Measurements from ENCODE around the gene NUDT22.

The NUDT22 gene

DNA sequence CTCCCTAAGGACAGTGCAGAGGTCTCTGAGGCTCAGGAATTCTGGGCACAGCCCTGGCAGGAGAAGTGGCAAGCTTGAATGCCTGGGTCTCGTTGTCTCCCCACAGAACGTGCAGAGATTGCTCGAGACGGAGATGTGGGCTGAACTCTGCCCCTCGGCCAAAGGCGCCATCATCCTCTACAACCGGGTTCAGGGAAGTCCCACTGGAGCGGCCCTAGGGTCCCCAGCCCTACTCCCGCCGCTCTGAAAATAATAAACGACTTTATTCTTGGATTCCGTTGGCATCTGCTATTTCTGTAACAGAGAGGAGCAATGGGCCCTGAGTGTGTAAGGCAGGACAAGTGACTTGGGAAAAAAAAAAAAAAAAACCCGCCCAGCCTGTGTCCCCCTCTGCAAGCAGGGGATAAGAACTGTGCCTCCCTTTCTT lies 3.7 kb downstream of the NUDT22 start:
- DNase-seq: no peak
- no peak for ATAC-seq

DNA sequence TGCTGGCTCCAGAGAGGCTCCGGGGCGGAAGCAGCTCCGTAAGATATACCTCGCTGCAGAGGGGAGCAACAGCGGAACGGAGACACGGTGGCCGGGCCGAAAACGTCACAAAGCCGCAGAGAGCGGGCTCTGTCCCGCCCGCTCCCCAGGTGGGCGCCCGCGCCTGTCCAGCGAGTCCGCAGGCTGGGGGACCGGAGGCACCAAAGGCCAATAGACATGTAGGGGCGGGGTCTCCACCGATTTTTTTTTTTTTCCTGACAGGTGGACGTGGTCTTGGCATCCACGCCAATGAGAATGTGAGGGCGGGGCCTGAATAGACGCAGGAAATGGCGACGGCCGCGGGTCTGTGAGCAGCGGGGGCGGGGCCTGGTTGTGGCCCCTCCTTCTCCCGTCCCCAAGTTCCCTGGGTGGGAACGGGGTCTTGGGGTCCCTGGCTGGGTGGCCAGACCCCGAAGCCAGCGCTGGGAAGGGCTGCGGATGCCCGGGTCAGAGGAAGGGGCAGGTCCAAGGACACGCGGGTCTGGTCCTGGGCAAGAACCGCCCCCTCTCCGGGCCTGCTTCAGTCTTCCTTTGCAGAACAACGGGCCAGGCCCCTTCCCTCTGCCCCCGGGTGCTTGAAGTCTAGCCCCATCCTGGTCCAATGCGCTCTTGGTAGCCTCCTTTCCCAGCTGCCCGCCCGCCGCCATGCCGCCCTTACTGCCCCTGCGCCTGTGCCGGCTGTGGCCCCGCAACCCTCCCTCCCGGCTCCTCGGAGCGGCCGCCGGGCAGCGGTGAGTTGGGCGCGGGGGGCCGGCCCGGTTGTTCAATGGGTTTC lies 4.3 kb downstream of the NUDT22 start, which contains the start of gene DNAJC4:
Gene DNAJC4 (plus strand): TSS at position 378 of the 814 bp plus-strand sequence. CDS start 307 bp downstream, at position 685.
- DNase-seq (peak; percentile 92), ATAC-seq (peak; percentile 45)

DNA sequence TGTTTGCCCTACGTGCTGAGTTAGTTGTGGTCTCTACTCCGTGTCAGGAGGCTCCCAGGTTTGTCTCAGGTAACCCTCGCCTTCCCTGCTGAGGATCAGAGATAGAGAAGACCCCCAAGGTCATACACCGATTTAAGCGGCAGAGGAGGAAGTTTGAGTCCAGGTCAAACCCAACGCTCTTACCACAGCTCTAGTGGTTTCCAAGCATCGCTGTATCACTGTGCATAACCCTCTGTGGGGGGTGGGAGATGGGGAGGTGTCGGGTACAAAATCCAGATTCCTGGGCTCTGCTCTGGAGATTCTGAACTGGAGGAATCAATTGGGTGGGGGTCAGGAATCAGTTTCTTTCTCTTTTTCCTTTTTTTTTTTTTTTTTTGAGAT lies 4.9 kb downstream of the NUDT22 start:
- ATAC-seq: no peak

DNA sequence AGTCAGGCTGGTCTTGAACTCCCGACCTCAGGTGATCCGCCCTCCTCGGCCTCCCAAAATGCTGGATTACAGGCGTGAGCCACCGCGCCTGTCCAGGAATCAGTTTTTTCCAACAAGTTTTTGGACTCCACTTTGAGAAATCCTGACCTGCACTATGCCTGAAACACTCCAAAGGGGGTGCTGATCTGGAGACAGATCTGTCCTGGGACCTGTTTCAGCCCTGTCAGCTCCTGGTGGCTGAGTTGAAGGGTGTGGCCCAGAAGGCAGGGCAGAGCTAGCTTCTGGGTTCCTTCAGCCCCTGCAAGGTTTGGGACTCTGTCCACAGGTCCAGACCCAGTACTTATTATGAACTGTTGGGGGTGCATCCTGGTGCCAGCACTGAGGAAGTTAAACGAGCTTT lies 5.5 kb downstream of the NUDT22 start:
- DNase-seq: no peak
- no peak for ATAC-seq

More for the DNA sequence above, 4.9 kb downstream of the NUDT22 start:
- no peak for DNase-seq

DNA sequence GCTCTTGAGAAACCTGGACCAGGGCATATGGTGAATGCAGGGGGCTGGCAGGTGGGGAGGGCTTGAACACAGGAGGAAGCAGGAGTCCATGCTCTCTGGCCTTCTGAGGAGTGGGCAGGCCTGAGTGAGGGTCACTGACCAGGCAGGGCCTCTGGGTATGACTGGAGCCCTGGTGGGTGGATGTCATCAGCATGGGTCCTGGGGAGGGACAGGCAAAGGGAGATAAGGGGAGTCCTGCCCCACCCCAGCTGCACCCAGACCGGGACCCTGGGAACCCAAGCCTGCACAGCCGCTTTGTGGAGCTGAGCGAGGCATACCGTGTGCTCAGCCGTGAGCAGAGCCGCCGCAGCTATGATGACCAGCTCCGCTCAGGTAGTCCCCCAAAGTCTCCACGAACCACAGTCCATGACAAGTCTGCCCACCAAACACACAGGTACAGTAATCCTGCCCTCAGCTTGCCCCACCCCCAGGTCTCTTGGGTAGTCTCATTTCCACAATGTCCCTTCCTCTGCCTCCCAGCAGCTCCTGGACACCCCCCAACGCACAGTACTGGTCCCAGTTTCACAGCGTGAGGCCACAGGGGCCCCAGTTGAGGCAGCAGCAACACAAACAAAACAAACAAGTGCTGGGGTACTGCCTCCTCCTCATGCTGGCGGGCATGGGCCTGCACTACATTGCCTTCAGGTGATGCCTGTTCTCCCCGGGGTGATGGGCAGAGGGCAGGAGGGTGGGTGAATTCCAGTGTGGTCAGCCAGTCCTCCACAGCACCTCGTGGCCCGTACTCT lies 6.3 kb downstream of the NUDT22 start:
- no peak for DNase-seq

DNA sequence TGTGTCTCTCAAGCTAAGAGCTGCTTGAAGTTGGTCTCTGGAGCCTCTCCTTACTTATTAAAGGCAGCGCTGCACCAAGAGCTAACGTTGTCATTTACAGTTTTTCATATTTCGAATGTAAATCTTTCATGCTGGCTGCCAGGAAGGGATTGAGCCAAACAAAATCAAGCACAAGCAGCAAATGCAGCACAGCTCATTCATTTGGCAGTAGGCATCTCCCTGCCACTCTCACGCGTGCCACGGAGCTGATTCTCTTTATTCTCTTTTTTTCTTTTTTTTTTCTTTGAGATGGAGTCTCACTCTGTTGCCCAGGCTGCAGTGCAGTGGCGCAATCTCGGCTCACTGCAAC lies 6.9 kb downstream of the NUDT22 start:
- DNase-seq (no peak), ATAC-seq (no peak)

More for the DNA sequence above, 6.3 kb downstream of the NUDT22 start:
- ATAC-seq: no peak

DNA sequence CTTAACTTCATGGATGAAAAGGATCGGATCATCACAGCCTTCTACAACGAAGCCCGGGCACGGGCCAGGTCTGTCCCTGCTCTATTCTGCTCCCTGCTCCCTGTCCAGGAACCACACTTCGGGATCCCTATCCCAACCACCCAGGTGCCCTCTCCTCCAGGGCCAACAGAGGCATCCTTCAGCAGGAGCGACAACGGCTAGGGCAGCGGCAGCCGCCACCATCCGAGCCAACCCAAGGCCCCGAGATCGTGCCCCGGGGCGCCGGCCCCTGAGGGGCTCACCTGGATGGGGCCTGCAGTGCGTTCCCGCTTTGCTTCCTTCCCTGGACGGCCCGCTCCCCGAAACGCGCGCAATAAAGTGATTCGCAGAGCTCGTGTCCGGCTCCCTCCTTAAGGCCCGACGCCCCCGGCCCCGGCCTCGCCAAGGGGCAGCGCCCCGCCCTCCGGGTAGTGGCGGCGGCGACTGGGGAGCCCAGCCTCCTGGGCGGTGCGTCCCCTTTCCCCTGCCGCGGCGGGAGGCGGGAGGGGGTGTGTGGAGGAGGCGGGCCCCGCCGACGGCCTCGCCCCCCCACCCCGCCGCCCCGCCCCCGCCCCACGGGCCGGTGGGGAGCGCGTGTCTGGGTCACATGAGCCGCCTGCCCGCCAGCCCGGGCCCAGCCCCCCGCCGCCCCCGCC lies 8.0 kb downstream of the NUDT22 start, which contains the start of gene VEGFB:
Gene VEGFB (plus strand): TSS at position 672 of the 674 bp plus-strand sequence. CDS start 250 bp downstream, outside the sequence.
- DNase-seq (peak; percentile 78), ATAC-seq (peak; percentile 49)

DNA sequence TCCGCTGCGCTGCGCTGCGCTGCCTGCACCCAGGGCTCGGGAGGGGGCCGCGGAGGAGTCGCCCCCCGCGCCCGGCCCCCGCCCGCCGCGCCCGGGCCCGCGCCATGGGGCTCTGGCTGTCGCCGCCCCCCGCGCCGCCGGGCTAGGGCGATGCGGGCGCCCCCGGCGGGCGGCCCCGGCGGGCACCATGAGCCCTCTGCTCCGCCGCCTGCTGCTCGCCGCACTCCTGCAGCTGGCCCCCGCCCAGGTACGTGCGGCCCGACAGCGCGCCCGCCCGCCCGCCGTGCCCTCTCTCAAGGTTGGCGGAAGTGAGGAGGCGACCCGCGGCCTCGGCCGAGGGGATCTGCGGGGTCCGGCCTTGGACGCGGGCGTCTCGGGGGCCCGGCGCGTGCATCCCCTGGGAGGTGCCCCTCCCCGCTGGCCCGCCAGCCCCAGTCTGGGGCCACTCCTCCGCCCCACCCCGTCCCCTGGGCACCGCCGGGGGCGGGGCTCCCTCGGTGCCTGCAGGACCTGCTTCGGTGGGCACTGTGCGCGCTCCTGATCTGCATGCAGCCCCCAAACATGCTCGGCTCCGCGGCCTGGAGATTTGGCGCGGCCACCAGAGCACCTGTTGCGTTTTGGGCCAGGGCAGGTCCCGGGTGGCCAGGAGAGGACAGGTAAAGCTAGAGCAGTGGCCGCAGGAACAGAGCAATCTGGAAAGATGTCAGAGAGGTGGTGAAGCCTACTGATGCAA lies 8.7 kb downstream of the NUDT22 start:
- DNase-seq: peak; percentile 67
- peak; percentile 56 for ATAC-seq

DNA sequence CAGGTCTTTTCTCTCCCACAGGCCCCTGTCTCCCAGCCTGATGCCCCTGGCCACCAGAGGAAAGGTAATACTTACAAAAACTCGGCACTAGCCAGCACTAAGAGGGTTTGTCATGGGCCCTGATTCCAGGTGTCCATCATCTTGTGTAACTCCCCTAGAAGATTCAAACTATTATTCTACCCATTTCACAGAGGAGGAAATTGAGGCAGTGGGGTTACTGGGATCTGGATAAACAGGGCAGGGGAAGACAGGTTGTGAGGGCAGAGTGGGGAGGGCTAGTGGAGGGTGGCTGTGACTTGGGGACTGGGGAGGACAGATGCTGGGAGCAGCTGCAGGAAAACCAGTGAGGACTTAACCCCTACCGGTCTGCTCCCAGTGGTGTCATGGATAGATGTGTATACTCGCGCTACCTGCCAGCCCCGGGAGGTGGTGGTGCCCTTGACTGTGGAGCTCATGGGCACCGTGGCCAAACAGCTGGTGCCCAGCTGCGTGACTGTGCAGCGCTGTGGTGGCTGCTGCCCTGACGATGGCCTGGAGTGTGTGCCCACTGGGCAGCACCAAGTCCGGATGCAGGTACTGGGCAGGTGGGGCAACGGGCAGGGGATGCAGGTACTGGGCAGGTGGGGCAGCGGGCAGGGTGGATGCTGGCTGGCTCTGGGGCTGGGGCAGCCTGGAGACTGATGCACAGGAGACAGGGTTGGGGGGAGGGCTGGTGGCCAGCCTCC lies 9.5 kb downstream of the NUDT22 start:
- DNase-seq (no peak), ATAC-seq (no peak)

DNA sequence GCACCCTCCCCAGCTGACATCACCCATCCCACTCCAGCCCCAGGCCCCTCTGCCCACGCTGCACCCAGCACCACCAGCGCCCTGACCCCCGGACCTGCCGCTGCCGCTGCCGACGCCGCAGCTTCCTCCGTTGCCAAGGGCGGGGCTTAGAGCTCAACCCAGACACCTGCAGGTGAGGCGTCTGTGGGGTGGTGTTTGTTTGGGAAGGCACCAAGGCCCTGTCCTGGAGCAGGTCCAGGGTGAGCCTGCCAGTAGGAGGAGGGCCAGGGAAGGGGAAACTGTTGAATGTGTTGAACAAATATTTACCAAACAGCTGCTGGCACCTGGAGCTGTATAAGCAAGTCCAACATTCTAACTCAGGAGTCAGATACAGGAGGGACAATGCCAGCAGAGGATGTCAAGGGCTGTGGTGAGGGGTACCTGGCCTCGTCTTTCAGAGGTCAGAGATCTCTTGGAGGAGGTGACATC lies 11.4 kb downstream of the NUDT22 start:
- ATAC-seq (no peak), DNase-seq (no peak)

DNA sequence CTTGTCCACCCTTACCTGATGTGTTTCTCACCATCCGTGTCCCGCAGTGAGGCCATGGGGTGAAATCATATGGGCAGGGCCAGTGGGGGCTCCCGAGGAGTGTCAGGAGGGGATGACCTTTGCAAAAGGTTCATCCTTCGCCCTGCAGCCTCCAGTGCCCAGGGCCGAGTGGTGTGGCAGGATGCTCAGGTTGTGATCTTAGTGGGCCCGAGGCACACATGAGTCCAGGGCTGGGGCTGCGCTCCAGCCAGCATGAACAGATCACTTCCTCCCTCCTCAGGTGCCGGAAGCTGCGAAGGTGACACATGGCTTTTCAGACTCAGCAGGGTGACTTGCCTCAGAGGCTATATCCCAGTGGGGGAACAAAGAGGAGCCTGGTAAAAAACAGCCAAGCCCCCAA lies 12.0 kb downstream of the NUDT22 start:
- no peak for DNase-seq
- no peak for ATAC-seq

DNA sequence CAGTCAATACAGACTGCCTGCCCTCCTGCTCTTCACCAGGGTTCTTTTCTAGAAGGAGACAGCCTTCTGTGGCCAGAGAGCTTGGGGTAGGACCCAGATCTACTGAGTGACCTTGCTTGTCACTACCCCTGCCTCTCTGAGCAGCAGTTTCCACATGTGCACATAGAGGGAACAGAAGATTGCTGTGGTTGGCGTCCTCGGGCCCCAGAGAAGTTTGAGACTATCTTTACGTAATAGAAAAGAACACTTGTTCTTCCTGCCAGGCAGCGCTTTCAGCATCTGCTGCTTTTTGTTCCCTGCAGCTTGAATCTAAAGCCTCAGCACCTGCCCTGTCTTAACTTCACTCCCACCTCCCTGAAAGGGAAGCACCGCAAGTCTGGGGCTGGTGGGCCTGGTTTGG lies 12.9 kb downstream of the NUDT22 start:
- ATAC-seq (no peak), DNase-seq (no peak)

DNA sequence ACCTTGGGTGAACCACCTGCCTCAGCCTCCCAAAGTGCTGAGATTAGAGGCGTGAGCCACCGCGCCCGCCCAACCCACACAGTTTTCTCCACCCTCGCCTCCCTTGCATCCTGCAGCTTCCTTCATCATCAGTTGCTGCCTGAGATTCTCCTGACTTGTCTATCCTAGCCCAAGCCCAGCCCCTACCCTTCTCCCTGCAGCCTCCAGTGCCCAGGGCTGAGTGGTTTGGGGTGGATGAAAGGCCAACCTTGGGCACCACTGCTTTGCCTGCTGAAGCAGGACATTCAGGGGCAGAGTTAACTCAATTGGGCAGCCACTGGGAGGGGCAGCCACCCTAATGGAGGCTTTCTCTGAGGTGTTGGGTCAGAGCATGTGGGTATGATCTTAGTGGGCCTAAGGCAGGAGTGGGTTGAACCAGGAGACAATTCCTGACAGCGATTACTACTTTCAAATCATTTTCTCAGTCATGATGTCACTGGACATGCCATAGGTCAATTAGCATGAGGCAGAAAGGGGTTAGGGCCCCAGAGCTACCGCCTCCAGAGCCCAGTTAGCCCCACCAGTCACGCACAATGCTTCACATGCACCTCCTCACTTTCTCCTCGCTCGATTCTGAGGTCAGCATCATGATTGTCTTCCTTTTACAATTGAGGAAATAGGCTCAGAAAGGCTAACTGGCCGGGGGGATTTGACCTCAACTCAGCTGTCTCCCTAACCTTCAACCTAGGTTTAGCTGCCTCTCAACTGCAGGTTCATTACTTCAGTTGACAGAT lies 13.8 kb downstream of the NUDT22 start:
- no peak for DNase-seq

DNA sequence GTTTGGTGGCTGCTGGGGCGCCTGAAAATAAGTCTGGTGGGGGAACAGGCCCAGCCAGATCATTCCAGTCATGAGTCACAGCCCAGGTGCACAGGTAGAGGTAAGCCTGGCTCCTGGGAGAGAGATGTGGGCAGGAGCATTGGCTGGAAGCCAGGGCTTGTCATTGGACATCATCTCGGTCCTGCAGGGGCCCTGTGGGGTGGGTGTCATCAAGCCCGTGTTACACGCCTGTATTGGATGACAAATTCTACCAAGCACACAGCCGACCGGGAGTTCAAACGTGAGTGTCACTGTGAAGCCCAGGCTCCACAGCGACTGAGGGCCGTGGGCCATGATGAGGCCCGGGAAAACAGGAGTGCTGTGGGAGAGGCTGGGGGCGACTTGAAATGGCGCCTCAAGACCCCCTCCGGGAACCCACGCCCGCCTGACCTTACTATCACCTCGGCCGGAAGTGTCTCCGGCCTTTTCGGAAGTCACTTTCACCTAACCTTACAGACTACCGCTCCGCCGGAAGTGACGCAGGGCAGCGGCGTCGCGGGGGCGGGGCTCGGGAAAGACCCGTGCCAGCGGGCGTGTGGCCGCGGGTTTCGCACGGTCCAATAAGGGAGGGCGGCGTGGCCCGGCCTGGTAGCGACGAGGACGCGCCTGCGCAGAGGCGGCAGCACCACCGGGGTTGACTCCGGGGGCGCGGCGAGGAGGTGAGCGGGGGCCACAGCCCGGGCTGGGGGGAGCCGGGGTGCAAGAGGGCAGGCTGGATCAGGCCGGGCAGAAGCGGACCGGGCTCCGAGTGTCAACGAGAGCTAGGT lies 14.6 kb downstream of the NUDT22 start, which contains the start of gene FKBP2:
Gene FKBP2 (plus strand): TSS at position 661 of the 806 bp plus-strand sequence. CDS start 1,293 bp downstream, outside the sequence.
- peak; percentile 66 for ATAC-seq
- DNase-seq: peak; percentile 99

More for the DNA sequence above, 13.8 kb downstream of the NUDT22 start:
- ATAC-seq: no peak

DNA sequence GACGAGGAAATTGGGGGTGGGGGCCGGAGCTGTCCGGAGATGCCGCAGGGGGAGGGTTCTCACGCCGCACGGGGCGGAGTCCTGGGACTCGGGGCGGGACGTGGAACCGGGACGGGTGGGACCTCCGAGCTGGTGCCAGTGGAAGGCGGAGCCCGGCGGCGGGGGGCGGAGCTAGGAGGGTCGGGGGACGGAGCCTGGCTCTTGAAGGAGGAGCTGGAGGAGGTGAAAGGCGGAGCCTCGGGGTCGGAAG lies 15.1 kb downstream of the NUDT22 start:
- peak; percentile 83 for ATAC-seq
- DNase-seq: peak; percentile 100

DNA sequence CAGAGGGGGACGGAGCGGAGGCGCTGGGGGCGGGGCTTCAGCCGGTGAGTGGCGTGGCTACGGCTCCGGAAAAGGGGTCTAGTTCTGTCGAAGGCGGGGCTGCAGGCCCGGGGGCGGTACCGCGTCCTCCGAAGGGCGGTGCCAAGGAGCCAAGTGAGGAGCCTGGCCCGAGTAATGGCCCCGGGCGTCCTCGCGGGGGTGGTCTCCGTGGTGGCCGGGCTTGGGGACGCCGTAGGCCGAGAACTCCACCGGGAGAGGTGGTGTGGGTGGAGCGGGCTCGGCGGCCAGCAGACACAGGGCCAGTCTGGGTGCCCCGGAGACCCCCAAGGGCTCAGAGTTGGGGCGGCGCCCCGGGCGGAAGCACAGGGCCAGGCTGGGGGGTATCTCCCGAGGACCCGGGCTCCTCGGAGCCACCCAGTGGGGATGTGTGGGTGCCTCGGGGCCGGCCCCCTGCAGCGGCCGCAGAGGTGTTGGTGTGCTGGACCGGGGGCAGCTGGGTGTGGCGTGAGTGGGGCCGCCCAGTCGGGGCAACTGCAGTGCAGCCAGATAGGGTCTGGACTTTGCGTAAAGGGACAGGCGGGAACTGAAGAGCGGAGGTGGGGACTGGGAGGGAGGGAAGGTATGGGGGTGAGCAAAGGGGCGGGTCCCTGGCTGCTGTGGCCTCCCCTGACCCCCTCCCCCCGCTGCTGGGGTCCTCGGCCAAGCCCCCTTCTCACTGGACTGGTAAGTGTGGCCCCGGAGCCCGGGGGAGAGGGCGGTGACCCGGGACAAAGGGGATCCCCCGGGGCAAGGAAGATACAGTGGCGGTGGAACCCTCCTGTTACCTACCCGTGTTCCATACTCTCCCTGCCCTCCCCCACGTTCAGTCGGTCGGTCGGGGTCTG lies 15.7 kb downstream of the NUDT22 start:
- DNase-seq (peak; percentile 49), ATAC-seq (peak; percentile 2)

DNA sequence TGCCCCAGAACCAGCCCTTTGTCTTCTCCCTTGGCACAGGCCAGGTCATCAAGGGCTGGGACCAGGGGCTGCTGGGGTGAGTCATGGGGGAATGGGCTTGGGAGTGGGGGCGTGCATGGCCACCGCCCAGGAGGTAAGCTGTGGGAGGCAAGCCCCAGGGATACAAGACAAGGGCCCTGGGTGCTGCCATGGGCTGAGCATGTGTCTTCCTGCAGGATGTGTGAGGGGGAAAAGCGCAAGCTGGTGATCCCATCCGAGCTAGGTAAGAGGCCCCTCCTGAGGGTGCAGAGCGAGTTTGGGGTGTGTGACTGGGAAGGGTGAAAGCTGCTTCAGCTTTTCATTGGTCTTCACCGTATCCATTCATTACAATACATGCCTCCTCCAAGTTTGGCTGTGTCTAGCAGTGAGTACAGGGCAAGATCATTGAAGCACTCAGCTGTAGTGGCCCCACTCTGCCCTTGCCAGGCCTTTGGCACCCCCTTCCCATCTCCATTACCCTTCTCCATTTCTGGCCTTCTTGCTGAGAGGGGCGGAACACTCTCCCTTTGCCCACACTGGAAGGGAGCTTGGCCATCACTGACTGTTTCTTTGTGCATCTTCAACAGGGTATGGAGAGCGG lies 17.3 kb downstream of the NUDT22 start:
- DNase-seq (no peak), ATAC-seq (no peak)

DNA sequence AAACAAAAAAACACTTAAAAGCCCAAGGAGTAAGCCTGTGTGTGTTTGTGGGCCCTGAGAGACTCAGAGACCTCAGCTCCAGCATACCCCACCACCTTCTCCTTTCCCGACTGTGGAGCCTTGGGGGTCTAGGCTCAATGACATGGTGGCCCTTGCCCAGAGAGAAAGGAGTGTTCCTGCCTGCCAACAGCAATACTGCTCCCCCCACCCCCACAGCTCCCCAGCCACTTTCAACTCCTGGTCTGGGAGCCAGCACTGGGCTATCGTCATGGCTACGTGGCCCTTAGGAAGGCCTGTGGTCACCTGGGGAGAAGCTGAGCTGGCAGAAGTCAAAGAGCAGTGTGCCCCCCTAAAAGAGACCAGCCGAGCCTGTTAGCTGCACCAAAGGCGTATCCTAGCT lies 18.0 kb downstream of the NUDT22 start:
- DNase-seq (no peak), ATAC-seq (no peak)

All from stimulated activated naive CD8-positive, alpha-beta T cell treated with anti-CD3 and anti-CD28 coated beads, Interleukin-15, Interleukin-2, amounts not matched to agents 100 U/mL and 50 U/mL, for 24 hours (primary cell).